Breast epithelium (tissue), 4 donors: Measurements from ENCODE around the gene PML. TPM values are rescaled to one million over a fixed set of nuclear protein-coding genes. Genes with fewer than 3 reads are reported as not detected.

ENCODE experiments used
- DNase-seq, 2 donors: peaks; one replicate each; pipeline ENCODE4 v3.0.0-alpha.2; 2019; ENCODE audit warnings: low spot score in 2 of 2
- H3K27ac ChIP-seq, 2 donors: fragments of 200-600 bp; sonication (generic) in 1 of 2; one replicate each; pipeline ENCODE4 v1.5.1; 2016 to 2019; ENCODE audit warnings: mild to moderate bottlenecking in 1 of 2
- H3K27me3 ChIP-seq, 2 donors: fragments of 200-600 bp; sonication (generic) in 1 of 2; one replicate each; pipeline versions ENCODE4 v1.5.1 to v1.6.0; 2017 to 2019; ENCODE audit warnings: control low read depth in 1 of 2, mild to moderate bottlenecking in 1 of 2
- H3K36me3 ChIP-seq: fragments of 200-600 bp; one replicate; pipeline ENCODE4 v1.5.1; 2019
- H3K4me1 ChIP-seq, 2 donors: fragments of 200-600 bp; sonication (generic); one replicate each; pipeline ENCODE4 v1.5.1; 2016 to 2019; ENCODE audit warnings: control low read depth in 1 of 2
- H3K4me3 ChIP-seq, 3 donors: fragments of 200-600 bp; sonication (generic); 1 replicate in 2 of 3; 2 replicates in 1 of 3; pipeline ENCODE4 v1.5.1; 2016 to 2019; ENCODE audit warnings: mild to moderate bottlenecking in 3 of 3, moderate library complexity in 2 of 3
- H3K9me3 ChIP-seq, 2 donors: fragments of 200-600 bp; sonication (generic) in 1 of 2; one replicate each; pipeline ENCODE4 v1.5.1; 2016 to 2019; ENCODE audit warnings: control low read depth in 1 of 2
- CTCF ChIP-seq, 3 donors: fragments of 450-650 bp; IDR thresholded peaks; one replicate each; pipeline ENCODE4 v1.5.1; 2016 to 2017; ENCODE audit warnings: antibody characterized with exemption in 3 of 3, mild to moderate bottlenecking in 3 of 3, moderate library complexity in 3 of 3
- POLR2A ChIP-seq: fragments of 450-650 bp; IDR thresholded peaks from one replicate; pipeline ENCODE4 v1.6.1; 2016; ENCODE audit warnings: antibody characterized with exemption, mild to moderate bottlenecking, moderate library complexity
- POLR2AphosphoS5 ChIP-seq, 3 donors: sonication (generic); formaldehyde crosslinking; IDR thresholded peaks; one replicate each; pipeline ENCODE4 v1.6.1; 2017; ENCODE audit warnings: antibody characterized with exemption in 3 of 3
- intact Hi-C: fragments of 100-400 bp; cut with DNase I; formaldehyde crosslinking; loops from one replicate; pipeline ENCODE4 v1.15.1; 2023; ENCODE audit warnings: low total_unique reads
- total RNA-seq, 3 donors: library from RNA; depleted of rRNA; stranded (reverse); fragments of >200 nt; gene quantifications; one replicate each; pipeline ENCODE4 v1.1.0, GENCODE V29; 2016

Gene PML
- total RNA-seq, 3 donors from 2014 or later, result 37.8 to 103 (median 49.8) TPM

- intact Hi-C loops, result no loop called here
- no peaks in the 10 kb centered on the region for H3K27me3 ChIP-seq
- no peak for DNase-seq
- H3K36me3 ChIP-seq, result no peaks in the 10 kb centered on the region
- TF ChIP-seq POLR2AphosphoS5 (IDR thresholded peaks at IDR 0.05) (no peak), POLR2A (no peak), CTCF (IDR thresholded peaks at IDR 0.05) (no peak)
- H3K27ac ChIP-seq, result peak overlapping the region; percentile 61 to 92
- H3K9me3 ChIP-seq, result no peaks in the 10 kb centered on the region
- H3K4me3 ChIP-seq, result no peak overlapping the region
- H3K4me1 ChIP-seq, result peaks cover 0 to 3% of the 10 kb centered on the region in 2 donors
Observed at GRCh38 chr15:74043425-74044266, 49.1 kb downstream of the PML start.

GRCh38 chr15:74044267-74045110 lies 50.0 kb downstream of the PML start:
- peaks cover 0 to 3% of the 10 kb centered on the region in 2 donors for H3K4me1 ChIP-seq
- no peaks in the 10 kb centered on the region for H3K27me3 ChIP-seq
- TF ChIP-seq POLR2A (no peak), POLR2AphosphoS5 (IDR thresholded peaks at IDR 0.05) (no peak), CTCF (IDR thresholded peaks at IDR 0.05) (no peak)
- no peaks in the 10 kb centered on the region for H3K36me3 ChIP-seq
- intact Hi-C loops, result no loop called here
- peak overlapping the region; percentile 61 to 92 for H3K27ac ChIP-seq
- H3K9me3 ChIP-seq, result no peaks in the 10 kb centered on the region
- H3K4me3 ChIP-seq, result no peak overlapping the region
- DNase-seq, result no peak

DNA sequence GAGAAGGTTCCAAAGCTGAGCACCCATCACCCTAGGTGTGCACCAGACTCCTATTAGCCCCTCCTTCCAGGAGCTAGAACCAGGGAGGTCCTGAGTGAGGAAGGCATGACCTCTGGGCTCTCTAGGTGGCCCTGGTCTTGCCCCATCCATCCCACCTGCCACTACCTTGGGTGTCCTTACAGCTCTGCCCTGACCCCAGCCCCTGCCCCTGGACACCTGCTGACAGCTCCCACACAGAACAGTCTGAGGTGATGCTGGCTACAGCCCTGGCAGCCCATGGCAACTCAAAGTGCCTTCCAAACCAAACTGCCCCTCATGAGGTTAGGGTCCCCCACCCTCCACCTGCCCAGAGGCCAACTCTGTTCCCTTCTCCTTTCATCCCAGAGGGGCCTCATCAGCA lies 50.7 kb downstream of the PML start:
- no peaks in the 10 kb centered on the region for H3K9me3 ChIP-seq
- DNase-seq, result no peak
- H3K27me3 ChIP-seq, result no peaks in the 10 kb centered on the region
- no peak overlapping the region for H3K4me3 ChIP-seq
- H3K27ac ChIP-seq, result peak overlapping the region in 1 of 2 donors; percentile 92
- H3K36me3 ChIP-seq, result no peaks in the 10 kb centered on the region
- peaks cover 3% of the 10 kb centered on the region in 2 donors for H3K4me1 ChIP-seq
- intact Hi-C loops, result no loop called here
- TF ChIP-seq POLR2AphosphoS5 (IDR thresholded peaks at IDR 0.05) (no peak), POLR2A (no peak), CTCF (IDR thresholded peaks at IDR 0.05) (no peak)

GRCh38 chr15:74045636-74046274 lies 51.2 kb downstream of the PML start:
- Histone ChIP-seq H3K4me3 (no peak overlapping the region), H3K27ac (peak overlapping the region in 1 of 2 donors; percentile 92), H3K36me3 (no peaks in the 10 kb centered on the region), H3K9me3 (no peaks in the 10 kb centered on the region), H3K4me1 (peaks cover 3 to 8% of the 10 kb centered on the region in 2 donors), H3K27me3 (no peaks in the 10 kb centered on the region)
- no peak for DNase-seq
- intact Hi-C loops, result no loop called here
- TF ChIP-seq POLR2A (no peak), POLR2AphosphoS5 (IDR thresholded peaks at IDR 0.05) (no peak), CTCF (IDR thresholded peaks at IDR 0.05) (no peak)
